ENCODE measurements around the gene CECR2. TPM values are rescaled to one million over a fixed set of nuclear protein-coding genes. Genes with fewer than 3 reads are reported as not detected.
A peak's percentile ranks its signal among the peaks of the same experiment; 100 is the strongest.

Gene CECR2
- total and polyA plus RNA-seq, 4 donors: 1.1 to 14.5 (median 7.7) TPM

DNA sequence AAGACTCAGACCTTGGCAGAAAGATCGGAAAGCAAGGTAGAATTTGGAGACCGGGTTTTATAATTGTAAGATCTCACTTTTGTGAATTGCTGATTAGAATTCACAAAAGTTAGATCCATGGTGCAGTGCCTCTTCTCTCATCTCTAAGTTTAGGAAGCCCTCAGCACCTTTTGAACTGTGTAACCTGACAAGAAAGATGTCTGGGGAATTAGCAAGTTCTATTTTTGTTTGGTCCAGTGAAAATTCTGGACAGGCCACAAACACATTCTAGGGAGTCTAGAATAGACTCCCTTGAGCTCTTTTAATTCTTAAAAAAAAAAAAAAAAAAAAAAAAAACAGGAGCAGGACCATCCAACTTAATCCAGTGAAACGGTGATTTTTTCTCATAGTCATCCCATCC is 66.1 kb downstream of the CECR2 start:
- Histone ChIP-seq H3K9me3 (ENCODE audit: control insufficient read depth in 4 of 4, insufficient read depth in 3 of 4, low read length in 3 of 4) (no peaks in the 10 kb centered on the region), H3K4me1 (ENCODE audit: control insufficient read depth in 5 of 5, insufficient read depth in 5 of 5, low read length in 5 of 5) (peaks cover 5 to 32% (median 17%) of the 10 kb centered on the region in 5 donors), H3K36me3 (ENCODE audit: control insufficient read depth in 4 of 4, insufficient read depth in 4 of 4, low read length in 4 of 4) (no peaks in the 10 kb centered on the region), H3K9ac (ENCODE audit: insufficient read depth in 1 of 2, low read length in 2 of 2) (no peak overlapping the region), H3K27ac (ENCODE audit: low read depth in 1 of 2, low read length in 1 of 2) (no peak overlapping the region), H3K4me3 (no peak overlapping the region), H3K27me3 (ENCODE audit: control insufficient read depth in 3 of 3, insufficient read depth in 3 of 3, low read length in 2 of 3) (no peaks in the 10 kb centered on the region)
- ATAC-seq (ENCODE audit: insufficient read depth, low FRiP score) (no peak), DNase-seq (no peak)
- TF ChIP-seq, protein P1, sequence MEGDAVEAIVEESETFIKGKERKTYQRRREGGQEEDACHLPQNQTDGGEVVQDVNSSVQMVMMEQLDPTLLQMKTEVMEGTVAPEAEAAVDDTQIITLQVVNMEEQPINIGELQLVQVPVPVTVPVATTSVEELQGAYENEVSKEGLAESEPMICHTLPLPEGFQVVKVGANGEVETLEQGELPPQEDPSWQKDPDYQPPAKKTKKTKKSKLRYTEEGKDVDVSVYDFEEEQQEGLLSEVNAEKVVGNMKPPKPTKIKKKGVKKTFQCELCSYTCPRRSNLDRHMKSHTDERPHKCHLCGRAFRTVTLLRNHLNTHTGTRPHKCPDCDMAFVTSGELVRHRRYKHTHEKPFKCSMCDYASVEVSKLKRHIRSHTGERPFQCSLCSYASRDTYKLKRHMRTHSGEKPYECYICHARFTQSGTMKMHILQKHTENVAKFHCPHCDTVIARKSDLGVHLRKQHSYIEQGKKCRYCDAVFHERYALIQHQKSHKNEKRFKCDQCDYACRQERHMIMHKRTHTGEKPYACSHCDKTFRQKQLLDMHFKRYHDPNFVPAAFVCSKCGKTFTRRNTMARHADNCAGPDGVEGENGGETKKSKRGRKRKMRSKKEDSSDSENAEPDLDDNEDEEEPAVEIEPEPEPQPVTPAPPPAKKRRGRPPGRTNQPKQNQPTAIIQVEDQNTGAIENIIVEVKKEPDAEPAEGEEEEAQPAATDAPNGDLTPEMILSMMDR (IDR thresholded peaks at IDR 0.05; ENCODE audit: control extremely low read depth, extremely low read depth): no peak
- WGBS, 2 donors: 89 to 99% methylated on average over 3 of the region's 3 CpGs

DNA sequence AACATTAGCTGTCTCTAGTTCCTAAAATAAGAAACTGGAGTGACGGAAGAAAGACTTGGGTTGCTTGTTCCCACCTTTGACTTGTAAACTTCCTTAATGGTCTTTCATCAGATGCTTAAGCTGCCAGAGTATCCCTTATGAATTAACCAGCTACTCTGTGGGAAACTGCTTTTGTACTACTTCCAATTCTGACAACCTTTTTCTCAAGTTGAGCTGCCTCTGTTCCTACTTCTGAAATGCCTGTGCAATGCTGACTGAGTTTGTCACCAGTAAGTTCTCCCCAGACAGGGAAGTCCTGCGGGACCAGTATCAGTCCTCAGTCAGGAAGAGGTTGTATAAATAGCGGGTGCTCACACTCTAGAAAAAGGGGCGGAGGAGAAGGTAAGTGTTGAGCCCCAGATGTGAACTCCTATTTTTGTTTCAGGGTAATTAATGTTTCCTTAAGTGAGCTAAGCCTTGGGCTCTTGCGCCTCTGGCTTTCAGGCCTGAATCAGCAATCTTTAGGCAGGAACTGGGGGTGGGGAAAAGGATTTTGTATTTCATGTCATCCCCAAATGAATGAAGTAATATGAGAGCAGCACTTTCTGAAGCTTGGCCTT is 67.2 kb downstream of the CECR2 start:
- ATAC-seq (ENCODE audit: insufficient read depth, low FRiP score): peak; percentile 27
- 13 to 17% methylated on average over 5 of the region's 5 CpGs for WGBS, 2 donors
- Histone ChIP-seq H3K36me3 (ENCODE audit: control insufficient read depth in 4 of 4, insufficient read depth in 4 of 4, low read length in 4 of 4) (no peaks in the 10 kb centered on the region), H3K9ac (ENCODE audit: insufficient read depth in 1 of 2, low read length in 2 of 2) (no peak overlapping the region), H3K4me3 (no peak overlapping the region), H3K9me3 (ENCODE audit: control insufficient read depth in 4 of 4, insufficient read depth in 3 of 4, low read length in 3 of 4) (no peaks in the 10 kb centered on the region), H3K27ac (ENCODE audit: low read depth in 1 of 2, low read length in 1 of 2) (no peak overlapping the region), H3K27me3 (ENCODE audit: control insufficient read depth in 3 of 3, insufficient read depth in 3 of 3, low read length in 2 of 3) (no peaks in the 10 kb centered on the region), H3K4me1 (ENCODE audit: control insufficient read depth in 5 of 5, insufficient read depth in 5 of 5, low read length in 5 of 5) (peaks cover 5 to 23% (median 13%) of the 10 kb centered on the region in 5 donors)
- DNase-seq: peak; percentile 30 to 88 (median 80)
- TF ChIP-seq, protein P1 (IDR thresholded peaks at IDR 0.05; ENCODE audit: control extremely low read depth, extremely low read depth): no peak

DNA sequence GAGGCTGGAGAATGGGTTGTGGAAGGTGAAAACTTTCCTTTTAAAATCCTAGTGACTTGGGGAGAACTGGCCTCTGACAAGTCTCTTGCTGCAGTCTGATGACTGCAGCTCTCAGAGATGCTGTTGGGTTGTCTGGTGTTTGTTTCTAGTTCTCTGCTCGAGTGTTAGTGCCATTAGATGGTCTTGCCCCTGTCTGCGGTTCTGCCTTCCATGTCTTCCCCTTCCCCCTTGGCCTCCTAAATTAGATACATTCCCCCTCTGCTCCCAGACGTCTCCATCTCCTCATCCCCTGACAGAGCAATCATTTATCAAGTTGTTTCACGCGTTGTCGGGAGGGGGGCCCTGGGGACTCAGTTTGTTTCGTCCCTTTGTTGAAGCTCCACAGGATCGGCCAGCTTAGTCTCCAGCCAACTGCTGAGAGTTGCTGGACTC is 67.7 kb downstream of the CECR2 start:
- H3K9ac ChIP-seq (ENCODE audit: insufficient read depth in 1 of 2, low read length in 2 of 2): no peak overlapping the region

More for the DNA sequence above, 67.7 kb downstream of the CECR2 start:
- Histone ChIP-seq H3K4me3 (no peak overlapping the region), H3K9me3 (ENCODE audit: control insufficient read depth in 4 of 4, insufficient read depth in 3 of 4, low read length in 3 of 4) (no peaks in the 10 kb centered on the region), H3K27me3 (ENCODE audit: control insufficient read depth in 3 of 3, insufficient read depth in 3 of 3, low read length in 2 of 3) (no peaks in the 10 kb centered on the region), H3K27ac (ENCODE audit: low read depth in 1 of 2, low read length in 1 of 2) (no peak overlapping the region), H3K4me1 (ENCODE audit: control insufficient read depth in 5 of 5, insufficient read depth in 5 of 5, low read length in 5 of 5) (peaks cover 5 to 23% (median 13%) of the 10 kb centered on the region in 5 donors), H3K36me3 (ENCODE audit: control insufficient read depth in 4 of 4, insufficient read depth in 4 of 4, low read length in 4 of 4) (no peaks in the 10 kb centered on the region)
- DNase-seq (no peak), ATAC-seq (ENCODE audit: insufficient read depth, low FRiP score) (no peak)
- WGBS, 2 donors: 30 to 37% methylated on average over 8 of the region's 8 CpGs
- TF ChIP-seq, protein P1 (IDR thresholded peaks at IDR 0.05; ENCODE audit: control extremely low read depth, extremely low read depth): no peak
